Panc1 (cell line): ENCODE results near the gene FRMD1. TPM values are rescaled to one million over a fixed set of nuclear protein-coding genes. Genes with fewer than 3 reads are reported as not detected.

Source experiments
- ATAC-seq: fragments of 200-7000 bp; cut with Tn5 transposase; 2 replicates; pipeline ENCODE4 v1.9.1; 2020; ENCODE audit warnings: mild to moderate bottlenecking, moderate library complexity
- BruUV-seq: library from RNA; stranded (reverse); fragments of 400-500 nt; replicated peaks from 2 replicates; lab custom pipeline; 2021; lab: Mats Ljungman, UMichigan
- CTCF ChIA-PET: fragments of 300-600 bp; sonication (Branson Sonifier 250); formaldehyde crosslinking; loops from one replicate; lab custom pipeline; 2022; ENCODE audit warnings: antibody characterized with exemption; lab: Charles Lee
- POLR2A ChIA-PET: fragments of 300-600 bp; sonication (Branson Sonifier 250); formaldehyde crosslinking; loops from one replicate; lab custom pipeline; 2022; ENCODE audit warnings: antibody characterized with exemption; lab: Charles Lee
- DNase-seq: peaks from one replicate; pipeline ENCODE4 v3.0.0-alpha.2; 2010; ENCODE audit warnings: low read depth, low spot score
- H3K27ac ChIP-seq: 2 replicates; pipeline ENCODE4 v1.5.1; 2011; ENCODE audit warnings: mild to moderate bottlenecking, low read length, inconsistent platforms
- H3K27me3 ChIP-seq: fragments of 200-500 bp; sonication (Bioruptor generic); 2 replicates; pipeline ENCODE4 v1.6.0; 2014; ENCODE audit warnings: low read length, inconsistent platforms; ENCODE audit not compliant: control insufficient read depth, insufficient read depth
- H3K36me3 ChIP-seq: fragments of 200-500 bp; sonication (Bioruptor generic); 2 replicates; pipeline ENCODE4 v1.5.1; 2014; ENCODE audit warnings: inconsistent platforms, mild to moderate bottlenecking, low read length, moderate library complexity; ENCODE audit not compliant: control insufficient read depth, insufficient read depth
- H3K4me1 ChIP-seq: 2 replicates; pipeline ENCODE4 v1.5.1; 2011; ENCODE audit warnings: inconsistent platforms, mild to moderate bottlenecking, low read length, moderate library complexity; ENCODE audit not compliant: control insufficient read depth, insufficient read depth
- H3K4me3 ChIP-seq, 2 experiments: 2 replicates each; pipeline ENCODE4 v1.5.1; 2011 to 2012; ENCODE audit warnings: low read depth in 2 of 2, low read length in 2 of 2, mild to moderate bottlenecking in 2 of 2, inconsistent platforms in 1 of 2, moderate library complexity in 1 of 2
- H3K9me3 ChIP-seq: fragments of 200-500 bp; sonication (Bioruptor generic); 2 replicates; pipeline ENCODE4 v1.5.1; 2014; ENCODE audit warnings: low read depth, mild to moderate bottlenecking, inconsistent platforms, low read length, moderate library complexity; ENCODE audit not compliant: control insufficient read depth, insufficient read depth
- POLR2AphosphoS5 ChIP-seq: IDR thresholded peaks from 2 replicates; pipeline ENCODE4 v1.6.1; 2012; ENCODE audit warnings: mild to moderate bottlenecking, low read depth, low read length, moderate library complexity
- SIN3A ChIP-seq: IDR thresholded peaks from 2 replicates; pipeline ENCODE4 v1.6.1; 2012; ENCODE audit warnings: low read depth, mild to moderate bottlenecking, low read length, moderate library complexity, borderline replicate concordance; ENCODE audit not compliant: insufficient read depth
- TCF7L2 ChIP-seq: IDR thresholded peaks from 2 replicates; pipeline ENCODE4 v1.6.1; 2011; ENCODE audit warnings: mild to moderate bottlenecking, low read depth, low read length, inconsistent platforms
- in situ Hi-C: cut with HindIII; loops from 2 replicates; pipeline ENCODE4 v1.10.0; 2016; ENCODE audit warnings: low sequenced_read_pairs, low pct_unique_long_range_greater_than_20kb
- intact Hi-C: fragments of 100-400 bp; cut with micrococcal nuclease; formaldehyde crosslinking; loops from one replicate; pipeline ENCODE4 v1.10.0; 2022; ENCODE audit not compliant: unreplicated experiment
- total RNA-seq: library from RNA; stranded (reverse); gene quantifications from one replicate; pipeline ENCODE4 v1.2.1, GENCODE V29; 2021; ENCODE audit not compliant: unreplicated experiment
- TF ChIP-seq, protein P1 (sequence below), 2 experiments: IDR thresholded peaks; 2 replicates each; pipeline ENCODE4 v1.6.1; 2011 to 2012; ENCODE audit warnings: low read depth in 2 of 2, control low read depth in 1 of 2, low read length in 1 of 2, mild to moderate bottlenecking in 1 of 2, moderate library complexity in 1 of 2; ENCODE audit not compliant: insufficient read depth in 1 of 2
- TF ChIP-seq, protein P2 (sequence below): fragments of 450-650 bp; IDR thresholded peaks from 2 replicates; pipeline ENCODE4 v1.5.1; 2017; ENCODE audit warnings: mild to moderate bottlenecking

The FRMD1 gene
- total RNA-seq, 1 experiment from 2014 or later: 0.15 TPM

DNA sequence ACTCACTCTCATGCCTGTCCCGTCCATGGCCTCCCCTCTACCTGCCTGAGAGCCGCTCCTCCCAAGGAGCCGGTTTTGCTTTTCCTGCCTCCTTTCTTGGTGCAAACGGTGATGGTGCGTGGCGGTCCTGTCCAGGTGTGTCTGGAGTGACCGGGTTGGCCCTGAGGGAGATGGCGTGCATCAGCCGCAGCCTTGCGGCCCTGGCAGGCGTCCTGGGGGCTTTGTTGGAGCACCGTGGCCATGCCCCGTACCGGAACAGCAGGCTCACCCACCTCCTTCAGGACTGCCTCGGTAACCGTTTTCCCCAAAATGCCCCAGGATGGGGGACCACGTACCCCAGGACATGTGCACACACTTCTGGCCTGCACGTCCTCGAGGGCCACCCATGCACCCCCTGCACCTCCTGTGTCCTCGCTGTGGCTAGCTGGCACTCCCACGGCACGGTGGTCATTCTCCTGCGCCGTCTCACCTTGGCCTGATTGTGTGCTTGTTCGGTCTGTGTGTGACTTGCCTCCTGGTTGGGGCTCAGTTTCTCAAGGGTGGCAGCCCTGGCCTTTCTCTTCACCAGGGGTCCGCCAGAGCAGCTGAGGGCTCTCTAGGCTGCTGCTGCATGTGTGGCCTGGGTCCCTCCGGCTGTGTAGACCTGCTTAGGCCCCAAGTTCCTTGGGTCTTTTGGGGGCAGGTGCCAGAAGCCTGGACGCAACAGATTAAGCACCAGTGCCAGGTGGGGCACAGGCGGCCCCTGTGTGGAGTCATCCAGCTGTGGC, 36.4 kb downstream of the FRMD1 start:
- H3K27me3 ChIP-seq: no peaks in the 10 kb centered on the region
- ChIA-PET CTCF (no interaction called here), POLR2A (no interaction called here)
- no peak overlapping the region for H3K4me3 ChIP-seq
- H3K9me3 ChIP-seq: no peaks in the 10 kb centered on the region
- no peak overlapping the region for H3K27ac ChIP-seq
- no peaks in the 10 kb centered on the region for H3K4me1 ChIP-seq
- TF ChIP-seq, protein P1, sequence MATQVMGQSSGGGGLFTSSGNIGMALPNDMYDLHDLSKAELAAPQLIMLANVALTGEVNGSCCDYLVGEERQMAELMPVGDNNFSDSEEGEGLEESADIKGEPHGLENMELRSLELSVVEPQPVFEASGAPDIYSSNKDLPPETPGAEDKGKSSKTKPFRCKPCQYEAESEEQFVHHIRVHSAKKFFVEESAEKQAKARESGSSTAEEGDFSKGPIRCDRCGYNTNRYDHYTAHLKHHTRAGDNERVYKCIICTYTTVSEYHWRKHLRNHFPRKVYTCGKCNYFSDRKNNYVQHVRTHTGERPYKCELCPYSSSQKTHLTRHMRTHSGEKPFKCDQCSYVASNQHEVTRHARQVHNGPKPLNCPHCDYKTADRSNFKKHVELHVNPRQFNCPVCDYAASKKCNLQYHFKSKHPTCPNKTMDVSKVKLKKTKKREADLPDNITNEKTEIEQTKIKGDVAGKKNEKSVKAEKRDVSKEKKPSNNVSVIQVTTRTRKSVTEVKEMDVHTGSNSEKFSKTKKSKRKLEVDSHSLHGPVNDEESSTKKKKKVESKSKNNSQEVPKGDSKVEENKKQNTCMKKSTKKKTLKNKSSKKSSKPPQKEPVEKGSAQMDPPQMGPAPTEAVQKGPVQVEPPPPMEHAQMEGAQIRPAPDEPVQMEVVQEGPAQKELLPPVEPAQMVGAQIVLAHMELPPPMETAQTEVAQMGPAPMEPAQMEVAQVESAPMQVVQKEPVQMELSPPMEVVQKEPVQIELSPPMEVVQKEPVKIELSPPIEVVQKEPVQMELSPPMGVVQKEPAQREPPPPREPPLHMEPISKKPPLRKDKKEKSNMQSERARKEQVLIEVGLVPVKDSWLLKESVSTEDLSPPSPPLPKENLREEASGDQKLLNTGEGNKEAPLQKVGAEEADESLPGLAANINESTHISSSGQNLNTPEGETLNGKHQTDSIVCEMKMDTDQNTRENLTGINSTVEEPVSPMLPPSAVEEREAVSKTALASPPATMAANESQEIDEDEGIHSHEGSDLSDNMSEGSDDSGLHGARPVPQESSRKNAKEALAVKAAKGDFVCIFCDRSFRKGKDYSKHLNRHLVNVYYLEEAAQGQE (IDR thresholded peaks at IDR 0.05; ENCODE audit: insufficient read depth in 1 of 2, low read depth in 2 of 2, low read length in 1 of 2): no peak
- no peak for TF ChIP-seq POLR2AphosphoS5
- no peak for TF ChIP-seq SIN3A
- TF ChIP-seq, protein P2, sequence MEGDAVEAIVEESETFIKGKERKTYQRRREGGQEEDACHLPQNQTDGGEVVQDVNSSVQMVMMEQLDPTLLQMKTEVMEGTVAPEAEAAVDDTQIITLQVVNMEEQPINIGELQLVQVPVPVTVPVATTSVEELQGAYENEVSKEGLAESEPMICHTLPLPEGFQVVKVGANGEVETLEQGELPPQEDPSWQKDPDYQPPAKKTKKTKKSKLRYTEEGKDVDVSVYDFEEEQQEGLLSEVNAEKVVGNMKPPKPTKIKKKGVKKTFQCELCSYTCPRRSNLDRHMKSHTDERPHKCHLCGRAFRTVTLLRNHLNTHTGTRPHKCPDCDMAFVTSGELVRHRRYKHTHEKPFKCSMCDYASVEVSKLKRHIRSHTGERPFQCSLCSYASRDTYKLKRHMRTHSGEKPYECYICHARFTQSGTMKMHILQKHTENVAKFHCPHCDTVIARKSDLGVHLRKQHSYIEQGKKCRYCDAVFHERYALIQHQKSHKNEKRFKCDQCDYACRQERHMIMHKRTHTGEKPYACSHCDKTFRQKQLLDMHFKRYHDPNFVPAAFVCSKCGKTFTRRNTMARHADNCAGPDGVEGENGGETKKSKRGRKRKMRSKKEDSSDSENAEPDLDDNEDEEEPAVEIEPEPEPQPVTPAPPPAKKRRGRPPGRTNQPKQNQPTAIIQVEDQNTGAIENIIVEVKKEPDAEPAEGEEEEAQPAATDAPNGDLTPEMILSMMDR: no peak
- TF ChIP-seq TCF7L2: no peak
- H3K36me3 ChIP-seq: no peaks in the 10 kb centered on the region
- no peak for ATAC-seq
- no peak for DNase-seq
- in situ Hi-C loops: no loop called here
- intact Hi-C loops: no loop called here
- BruUV-seq: no TSS peak

DNA sequence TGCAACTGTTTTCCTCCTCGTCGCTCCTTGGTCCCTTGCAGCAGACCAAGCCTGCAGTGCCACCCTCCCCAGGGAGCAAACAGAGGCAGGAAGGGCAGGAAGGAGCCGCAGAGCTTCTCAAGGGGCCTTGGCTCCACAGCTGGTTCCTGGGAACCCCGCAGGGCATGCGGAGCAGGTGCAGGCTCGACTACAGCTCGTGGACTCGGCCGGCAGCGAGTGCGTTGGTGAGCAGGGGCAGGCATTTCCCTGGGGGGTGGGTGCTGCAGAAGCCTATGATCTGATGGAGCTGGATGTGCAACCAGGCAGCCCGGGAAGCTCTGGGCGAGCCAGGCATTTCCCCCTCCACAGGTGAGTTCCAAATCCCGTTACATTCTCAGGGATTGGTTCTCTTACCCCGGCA, 37.1 kb downstream of the FRMD1 start:
- no peak overlapping the region for H3K27ac ChIP-seq
- CTCF ChIA-PET: no interaction called here
- DNase-seq: no peak
- BruUV-seq: no TSS peak
- ATAC-seq: no peak
- in situ Hi-C loops (no loop called here), intact Hi-C loops (no loop called here)
- no peaks in the 10 kb centered on the region; the same call in 1 of the 2 replicates for H3K4me1 ChIP-seq
- H3K27me3 ChIP-seq: no peaks in the 10 kb centered on the region
- POLR2A ChIA-PET: no interaction called here
- H3K4me3 ChIP-seq: no peak overlapping the region
- no peak for TF ChIP-seq POLR2AphosphoS5
- TF ChIP-seq TCF7L2: no peak
- no peak for TF ChIP-seq SIN3A
- TF ChIP-seq, protein P2: no peak
- TF ChIP-seq, protein P1 (IDR thresholded peaks at IDR 0.05; ENCODE audit: insufficient read depth in 1 of 2, low read depth in 2 of 2, low read length in 1 of 2): no peak
- no peaks in the 10 kb centered on the region for H3K36me3 ChIP-seq
- no peaks in the 10 kb centered on the region for H3K9me3 ChIP-seq
